Endothelial cell (in vitro differentiated cells): Measurements from ENCODE around the gene GPR62. TPM values are rescaled to one million over a fixed set of nuclear protein-coding genes. Genes with fewer than 3 reads are reported as not detected.

Experiments used
- DNase-seq: peaks from one replicate; pipeline ENCODE4 v3.0.0; 2021; ENCODE audit warnings: low spot score
- H3K27ac Mint-ChIP-seq: one replicate; pipeline ENCODE4 v1.8.0; 2021; ENCODE audit warnings: mixed read lengths, inconsistent platforms; ENCODE audit not compliant: unreplicated experiment
- H3K27me3 Mint-ChIP-seq: one replicate; pipeline ENCODE4 v1.8.0; 2021; ENCODE audit warnings: mild to moderate bottlenecking, moderate library complexity, mixed read lengths, inconsistent platforms; ENCODE audit not compliant: unreplicated experiment
- H3K36me3 Mint-ChIP-seq: one replicate; pipeline ENCODE4 v1.8.0; 2021; ENCODE audit warnings: mild to moderate bottlenecking, low read depth, mixed read lengths, inconsistent platforms; ENCODE audit not compliant: unreplicated experiment
- H3K4me1 Mint-ChIP-seq: one replicate; pipeline ENCODE4 v1.8.0; 2021; ENCODE audit warnings: mild to moderate bottlenecking, mixed read lengths, inconsistent platforms; ENCODE audit not compliant: unreplicated experiment
- H3K4me3 Mint-ChIP-seq: one replicate; pipeline ENCODE4 v1.8.0; 2021; ENCODE audit warnings: mild to moderate bottlenecking, mixed read lengths, inconsistent platforms; ENCODE audit not compliant: unreplicated experiment
- H3K9me3 Mint-ChIP-seq: one replicate; pipeline ENCODE4 v1.8.0; 2021; ENCODE audit warnings: mixed read lengths, inconsistent platforms; ENCODE audit not compliant: unreplicated experiment
- CTCF ChIP-seq: fragments of 200-600 bp; sonication (generic); IDR thresholded peaks from one replicate; pipeline ENCODE4 v1.5.0; 2021; ENCODE audit warnings: antibody characterized with exemption; ENCODE audit not compliant: unreplicated experiment
- total RNA-seq: library from RNA; stranded (reverse); fragmentation: NEBNext Ultra II Directional; extraction: Animal tissue kit (Norgen Biotek cat#: 25700); gene quantifications from one replicate; pipeline ENCODE4 v1.2.1, GENCODE V29; 2021; ENCODE audit not compliant: unreplicated experiment

The GPR62 gene
- total RNA-seq, 1 donor from 2014 or later, result not detected

GRCh38 chr3:51960386-51960785 lies 5.2 kb downstream of the GPR62 start:
- H3K36me3 Mint-ChIP-seq, result peaks cover 4% of the 10 kb centered on the region
- H3K9me3 Mint-ChIP-seq, result no peaks in the 10 kb centered on the region
- H3K4me3 Mint-ChIP-seq, result no peak overlapping the region
- no peak for DNase-seq
- peaks cover 5% of the 10 kb centered on the region for H3K4me1 Mint-ChIP-seq
- no peak overlapping the region for H3K27ac Mint-ChIP-seq
- no peak for TF ChIP-seq CTCF
- H3K27me3 Mint-ChIP-seq, result peaks cover 12% of the 10 kb centered on the region

- Mint-ChIP-seq H3K9me3 (no peaks in the 10 kb centered on the region), H3K27ac (no peak overlapping the region), H3K36me3 (peaks cover 4% of the 10 kb centered on the region), H3K4me1 (peaks cover 9% of the 10 kb centered on the region), H3K27me3 (peaks cover 17% of the 10 kb centered on the region), H3K4me3 (no peak overlapping the region)
- no peak for TF ChIP-seq CTCF
- DNase-seq, result no peak
Measured at GRCh38 chr3:51961011-51961410, 5.8 kb downstream of the GPR62 start.

GRCh38 chr3:51961602-51962569 lies 6.7 kb downstream of the GPR62 start:
- no peak for TF ChIP-seq CTCF
- Mint-ChIP-seq H3K27me3 (peaks cover 17% of the 10 kb centered on the region), H3K4me1 (peaks cover 9% of the 10 kb centered on the region), H3K36me3 (peaks cover 4% of the 10 kb centered on the region), H3K27ac (no peak overlapping the region), H3K9me3 (no peaks in the 10 kb centered on the region), H3K4me3 (no peak overlapping the region)
- DNase-seq, result no peak

DNA sequence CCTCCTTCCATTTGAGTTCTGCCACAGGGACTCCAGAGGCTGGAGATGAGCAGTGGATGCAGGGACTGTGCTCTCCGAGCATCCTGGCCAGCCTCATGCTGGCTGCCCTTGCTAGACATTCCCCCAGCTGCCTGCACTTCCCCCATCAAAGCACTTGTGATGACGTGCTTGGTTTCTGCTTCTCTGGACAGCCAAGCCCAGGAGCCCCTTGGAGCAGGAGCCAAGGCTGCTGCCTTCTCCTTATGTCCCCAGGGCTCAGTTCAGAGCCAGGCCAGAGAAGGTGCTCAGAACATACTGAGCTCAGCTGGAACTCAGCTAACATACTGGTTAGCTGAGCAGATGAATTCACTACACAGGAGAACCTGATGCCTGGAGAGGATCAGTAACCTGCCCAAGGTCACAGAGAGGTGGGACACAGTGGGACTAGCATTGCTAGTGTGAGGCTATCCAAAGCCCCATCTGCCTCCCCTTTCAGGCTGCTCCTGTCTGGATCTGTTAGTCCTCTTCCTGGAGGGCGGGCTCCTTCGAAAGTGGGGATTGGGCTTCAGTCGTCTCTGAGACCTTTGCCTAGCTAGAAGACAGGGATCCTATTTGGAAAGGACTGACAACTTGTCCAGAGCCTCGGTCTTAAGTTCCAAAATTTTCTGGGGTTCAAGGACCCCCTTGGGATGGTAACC lies 7.8 kb downstream of the GPR62 start:
- DNase-seq, result no peak
- Mint-ChIP-seq H3K4me1 (peaks cover 9% of the 10 kb centered on the region), H3K27me3 (peaks cover 17% of the 10 kb centered on the region), H3K36me3 (peaks cover 4% of the 10 kb centered on the region), H3K27ac (no peak overlapping the region), H3K4me3 (no peak overlapping the region), H3K9me3 (no peaks in the 10 kb centered on the region)
- TF ChIP-seq CTCF, result no peak
